GM04503 (cell line): Measurements from ENCODE around the gene CSTA.

Experiments used
- DNase-seq: peaks from one replicate; pipeline ENCODE4 v3.0.0-alpha.2; 2012; ENCODE audit warnings: low read depth

The CSTA gene

DNA sequence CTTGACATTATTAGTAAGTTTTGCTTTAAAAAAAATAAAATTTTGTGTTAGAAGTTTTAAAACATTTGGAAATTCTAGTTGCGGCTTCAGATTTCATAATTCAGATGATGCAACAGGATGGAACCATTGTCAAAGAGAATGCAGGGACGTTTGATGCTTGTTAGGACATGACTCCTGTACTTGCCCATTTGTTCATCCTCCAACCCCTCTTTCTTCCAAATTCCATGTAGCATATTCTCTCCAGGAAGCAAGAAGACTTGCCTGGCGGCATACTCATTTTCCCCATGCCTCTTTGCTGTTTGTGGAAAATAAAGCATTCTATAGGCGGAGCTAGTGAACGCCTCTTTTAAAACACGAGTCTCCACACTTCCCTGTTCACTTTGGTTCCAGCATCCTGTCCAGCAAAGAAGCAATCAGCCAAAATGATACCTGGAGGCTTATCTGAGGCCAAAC, at the start of gene CSTA:
Gene CSTA (plus strand): TSS at position 378 of the 453 bp plus-strand sequence. CDS start 45 bp downstream, at position 423.
- no peak for DNase-seq

GRCh38 chr3:122281891-122282290, 43.2 kb upstream of the CSTA start:
- no peak for DNase-seq

DNA sequence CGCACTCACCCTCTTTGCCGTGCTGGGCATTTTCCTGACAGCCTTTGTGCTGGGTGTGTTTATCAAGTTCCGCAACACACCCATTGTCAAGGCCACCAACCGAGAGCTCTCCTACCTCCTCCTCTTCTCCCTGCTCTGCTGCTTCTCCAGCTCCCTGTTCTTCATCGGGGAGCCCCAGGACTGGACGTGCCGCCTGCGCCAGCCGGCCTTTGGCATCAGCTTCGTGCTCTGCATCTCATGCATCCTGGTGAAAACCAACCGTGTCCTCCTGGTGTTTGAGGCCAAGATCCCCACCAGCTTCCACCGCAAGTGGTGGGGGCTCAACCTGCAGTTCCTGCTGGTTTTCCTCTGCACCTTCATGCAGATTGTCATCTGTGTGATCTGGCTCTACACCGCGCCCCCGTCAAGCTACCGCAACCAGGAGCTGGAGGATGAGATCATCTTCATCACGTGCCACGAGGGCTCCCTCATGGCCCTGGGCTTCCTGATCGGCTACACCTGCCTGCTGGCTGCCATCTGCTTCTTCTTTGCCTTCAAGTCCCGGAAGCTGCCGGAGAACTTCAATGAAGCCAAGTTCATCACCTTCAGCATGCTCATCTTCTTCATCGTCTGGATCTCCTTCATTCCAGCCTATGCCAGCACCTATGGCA, 41.1 kb upstream of the CSTA start:
- DNase-seq: no peak

- DNase-seq: no peak
Measured at GRCh38 chr3:122284486-122284885, 40.6 kb upstream of the CSTA start.

- no peak for DNase-seq
Measured at GRCh38 chr3:122294359-122294758, 30.7 kb upstream of the CSTA start.

GRCh38 chr3:122295266-122296062, 29.6 kb upstream of the CSTA start:
- no peak for DNase-seq

DNA sequence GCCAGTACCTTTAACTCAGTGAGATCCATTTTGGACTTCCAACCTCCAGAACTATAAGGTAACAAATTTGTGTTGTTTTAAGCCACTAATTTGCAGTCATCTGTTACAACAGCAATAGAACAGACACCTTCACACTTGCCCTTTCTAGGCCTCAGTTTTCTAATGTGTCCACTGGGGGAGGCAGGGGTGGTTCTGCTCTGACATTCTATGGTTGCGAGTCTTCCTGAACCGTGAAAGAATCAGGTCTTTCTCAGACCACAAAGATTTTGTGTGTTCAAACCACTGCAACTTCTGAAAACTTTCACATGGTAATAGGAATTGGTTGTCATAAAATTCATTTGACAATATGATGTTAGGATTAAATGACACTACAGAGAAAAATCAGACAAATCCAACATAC, 26.8 kb upstream of the CSTA start:
- DNase-seq: no peak

DNA sequence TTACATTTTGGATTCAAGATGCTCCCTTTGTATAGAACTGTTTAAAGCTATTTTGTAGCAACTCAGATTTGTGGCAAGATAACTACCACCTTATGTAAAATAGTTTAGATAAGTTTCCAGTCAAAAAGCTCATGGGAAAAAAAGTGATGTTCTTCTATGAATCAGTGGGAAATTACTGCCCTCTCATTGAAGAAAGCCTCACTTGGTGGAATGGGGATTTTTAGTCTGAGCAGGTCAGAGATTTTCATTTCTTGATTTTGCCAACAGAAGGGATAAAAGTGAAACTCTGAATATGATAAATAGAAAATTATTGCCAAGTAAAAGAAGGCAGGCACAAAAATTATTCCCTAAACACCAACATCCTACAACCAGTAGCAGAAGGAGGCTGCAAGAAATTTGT, 25.8 kb upstream of the CSTA start:
- DNase-seq: no peak

DNA sequence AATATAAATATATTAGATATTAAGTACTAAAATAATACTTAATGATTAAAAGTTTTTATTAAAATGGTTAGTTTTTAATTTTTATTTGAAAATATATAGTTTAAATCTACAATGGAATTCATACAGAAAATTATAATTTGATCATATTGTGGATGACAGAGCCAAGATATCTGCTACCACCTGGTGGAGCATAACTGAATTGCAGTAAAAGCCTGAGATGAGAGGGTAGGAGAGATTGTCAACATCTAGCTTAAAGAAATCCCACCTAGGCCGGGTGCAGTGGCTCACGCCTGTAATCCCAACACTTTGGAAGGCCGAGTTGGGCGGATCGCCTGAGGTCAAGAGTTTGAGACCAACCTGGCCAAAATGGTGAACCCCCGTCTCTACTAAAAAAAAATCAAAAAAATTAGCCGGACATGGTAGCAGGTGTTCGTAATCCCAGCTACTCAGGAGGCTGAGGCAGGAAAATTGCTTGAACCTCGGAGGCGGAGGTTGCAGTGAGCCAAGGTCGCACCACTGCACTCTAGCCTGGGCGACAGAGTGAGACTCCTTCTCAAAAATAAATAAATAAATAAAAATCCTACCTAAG, 25.1 kb upstream of the CSTA start:
- no peak for DNase-seq

DNA sequence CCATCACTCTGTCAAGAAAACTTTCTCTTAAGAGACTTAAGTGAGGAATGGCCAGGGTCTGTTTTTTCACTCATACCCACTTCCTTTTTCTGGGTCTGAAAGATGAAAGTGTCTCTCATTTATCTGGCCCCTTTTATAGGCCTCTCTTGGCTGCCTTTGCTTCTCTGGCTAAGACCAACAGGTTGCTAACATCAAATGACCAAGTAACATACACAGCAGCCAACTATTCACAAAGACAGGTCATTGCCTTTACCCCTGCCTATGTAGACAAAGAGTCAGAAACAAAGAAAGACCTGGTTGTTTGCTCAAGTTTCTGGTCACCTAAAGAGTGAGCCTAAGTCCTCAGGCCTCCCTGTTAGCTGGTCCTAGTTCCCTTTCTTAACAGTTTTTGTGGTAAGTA, 24.0 kb upstream of the CSTA start:
- DNase-seq: no peak

- DNase-seq: no peak
Measured at GRCh38 chr3:122305818-122306621, 19.0 kb upstream of the CSTA start.

DNA sequence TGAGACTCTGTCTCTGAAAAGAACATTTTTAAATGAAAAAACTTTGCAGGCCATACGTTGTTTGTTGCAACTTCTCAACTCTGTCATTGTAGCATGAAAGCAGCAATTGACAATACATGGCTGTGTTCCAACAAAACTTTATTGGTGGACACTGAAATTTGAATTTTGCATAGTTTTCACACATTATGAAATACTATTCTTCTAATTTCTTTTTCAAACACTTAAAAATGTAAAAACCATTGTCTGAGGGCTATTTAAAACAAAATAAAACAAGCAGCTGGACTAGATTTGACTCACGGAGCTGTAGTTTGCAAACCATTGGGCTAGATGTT, 18.5 kb upstream of the CSTA start:
- DNase-seq: no peak

DNA sequence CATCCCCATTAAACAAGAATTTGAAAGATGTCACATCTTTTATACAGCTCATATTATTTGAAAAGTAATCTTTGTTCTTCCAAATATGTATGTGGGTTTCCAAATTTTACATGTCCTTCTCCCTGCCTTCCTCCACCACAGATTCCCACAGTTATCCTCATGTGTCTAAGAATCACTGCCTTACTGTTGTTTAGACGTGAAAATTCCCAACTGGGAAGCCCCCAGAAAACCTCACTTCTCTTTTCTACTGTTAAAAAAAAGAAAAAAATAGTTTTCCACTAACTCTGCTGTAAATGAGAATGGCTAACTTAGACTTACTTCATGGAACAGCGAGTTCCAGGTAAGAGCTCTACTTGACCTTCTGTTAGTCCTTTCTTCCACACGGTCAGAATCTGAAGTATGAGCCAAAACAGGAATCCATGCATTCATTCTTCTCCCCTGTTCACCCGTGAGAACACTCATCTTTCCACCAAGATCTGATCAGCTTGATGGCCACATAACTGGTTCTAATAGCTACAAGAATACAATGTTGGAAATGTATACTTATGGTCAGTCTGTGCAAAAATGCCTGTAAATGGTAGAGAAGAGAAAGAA, 17.9 kb upstream of the CSTA start:
- DNase-seq: no peak

DNA sequence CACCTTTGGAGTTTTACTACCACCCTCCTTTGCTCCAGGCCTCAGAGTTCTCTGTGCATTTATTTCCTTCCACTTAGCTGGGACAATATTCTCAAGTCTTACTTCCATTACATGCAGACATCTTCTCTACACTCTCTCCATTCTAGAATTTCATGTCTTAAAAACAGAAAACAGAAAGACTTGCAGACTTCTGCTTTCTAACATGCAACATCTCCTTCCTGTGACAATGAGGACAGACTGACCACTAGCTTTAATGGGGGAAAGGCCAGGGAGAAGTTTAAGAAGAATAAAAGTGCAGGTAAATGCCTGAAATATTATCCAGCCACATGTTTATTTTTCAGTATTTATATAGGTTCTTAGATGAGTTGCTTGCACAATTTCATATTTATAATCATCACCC, 17.1 kb upstream of the CSTA start:
- no peak for DNase-seq

DNA sequence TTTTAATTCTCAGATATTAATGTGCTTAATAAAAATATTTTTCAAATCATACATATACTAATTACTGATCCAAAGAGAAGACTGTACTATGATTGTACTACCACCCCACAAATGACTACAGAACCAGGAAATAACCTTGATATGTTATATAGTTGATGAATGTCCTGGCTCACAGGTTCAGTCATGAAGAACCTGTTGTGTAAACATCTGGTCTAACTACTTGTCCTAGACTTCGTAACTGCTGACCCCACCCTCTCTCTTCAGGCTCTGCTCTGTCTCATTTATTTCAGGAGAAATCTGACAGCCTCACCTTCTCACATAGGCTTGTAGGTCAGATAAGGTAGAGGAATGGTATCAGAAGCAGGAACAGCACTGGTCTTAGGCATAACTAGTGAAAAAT, 14.7 kb upstream of the CSTA start:
- no peak for DNase-seq

- DNase-seq: no peak
Measured at GRCh38 chr3:122312826-122313225, 12.2 kb upstream of the CSTA start.

DNA sequence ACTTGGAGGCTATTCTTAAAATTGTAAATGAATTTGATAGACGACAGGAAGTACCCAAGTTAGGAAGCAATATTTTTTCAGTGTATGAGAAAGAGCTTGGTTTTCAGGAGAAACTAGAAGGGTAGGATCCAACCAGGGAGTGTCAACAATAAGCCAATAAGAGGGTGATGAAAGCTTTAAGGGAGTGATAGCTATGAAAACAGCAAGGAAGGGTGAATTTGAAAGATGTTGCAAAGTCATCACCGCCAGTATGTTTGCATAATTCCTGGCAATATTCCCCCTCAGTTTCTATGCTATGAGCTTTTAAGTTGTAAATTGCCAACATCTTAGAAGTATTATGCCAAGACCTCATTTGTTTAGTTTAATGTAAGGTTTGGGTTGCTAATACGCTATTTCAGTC, 11.8 kb upstream of the CSTA start:
- no peak for DNase-seq

GRCh38 chr3:122314228-122314876, 10.7 kb upstream of the CSTA start:
- no peak for DNase-seq

GRCh38 chr3:122315619-122316018, 9.4 kb upstream of the CSTA start:
- DNase-seq: no peak

GRCh38 chr3:122316368-122316767, 8.7 kb upstream of the CSTA start:
- DNase-seq: no peak

GRCh38 chr3:122318620-122319019, 6.4 kb upstream of the CSTA start:
- no peak for DNase-seq
